ENCODE data around the gene C15orf40.

C15orf40 gene

DNA sequence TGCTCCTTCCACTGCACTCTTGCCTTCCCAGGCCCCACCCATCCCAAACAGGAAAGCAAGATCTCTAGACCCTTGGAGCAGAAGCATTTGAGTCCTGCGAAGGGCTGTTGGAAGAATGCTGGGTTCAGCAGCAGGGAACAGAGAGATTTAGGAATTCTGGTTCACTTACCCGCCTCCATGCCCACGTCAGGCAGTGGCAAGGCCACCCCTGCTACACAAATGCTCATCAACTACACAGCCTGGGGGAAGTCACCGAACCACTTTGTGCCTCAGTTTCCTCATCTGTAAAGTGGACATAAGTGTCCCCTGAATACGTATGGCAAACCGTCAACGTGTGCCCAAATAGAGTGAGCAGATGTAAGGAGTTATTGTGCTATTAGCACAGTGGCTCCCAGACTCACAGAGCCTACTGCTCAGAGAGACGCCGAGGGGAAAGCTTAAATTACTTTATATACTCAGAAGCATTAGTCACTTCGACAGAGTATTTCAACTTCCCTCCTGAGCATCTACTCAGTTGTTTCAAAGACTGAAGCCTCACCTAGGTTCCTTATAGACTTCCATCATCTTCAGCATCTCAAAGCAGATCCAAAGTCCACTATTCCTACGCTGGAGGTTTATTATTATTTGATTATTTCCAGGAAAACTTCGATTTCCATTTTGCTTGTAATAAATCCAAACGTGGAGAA, 59.8 kb downstream of the C15orf40 start:
- no peak overlapping the region for H3K4me3 ChIP-seq (ENCODE audit: low read depth, low read length)
- no peak for TF ChIP-seq MYC (IDR thresholded peaks at IDR 0.05; ENCODE audit: low read depth, low read length)
- TF ChIP-seq, protein P1, sequence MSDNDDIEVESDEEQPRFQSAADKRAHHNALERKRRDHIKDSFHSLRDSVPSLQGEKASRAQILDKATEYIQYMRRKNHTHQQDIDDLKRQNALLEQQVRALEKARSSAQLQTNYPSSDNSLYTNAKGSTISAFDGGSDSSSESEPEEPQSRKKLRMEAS (IDR thresholded peaks at IDR 0.05; ENCODE audit: low read depth, low read length), result no peak
- TF ChIP-seq, protein P2, sequence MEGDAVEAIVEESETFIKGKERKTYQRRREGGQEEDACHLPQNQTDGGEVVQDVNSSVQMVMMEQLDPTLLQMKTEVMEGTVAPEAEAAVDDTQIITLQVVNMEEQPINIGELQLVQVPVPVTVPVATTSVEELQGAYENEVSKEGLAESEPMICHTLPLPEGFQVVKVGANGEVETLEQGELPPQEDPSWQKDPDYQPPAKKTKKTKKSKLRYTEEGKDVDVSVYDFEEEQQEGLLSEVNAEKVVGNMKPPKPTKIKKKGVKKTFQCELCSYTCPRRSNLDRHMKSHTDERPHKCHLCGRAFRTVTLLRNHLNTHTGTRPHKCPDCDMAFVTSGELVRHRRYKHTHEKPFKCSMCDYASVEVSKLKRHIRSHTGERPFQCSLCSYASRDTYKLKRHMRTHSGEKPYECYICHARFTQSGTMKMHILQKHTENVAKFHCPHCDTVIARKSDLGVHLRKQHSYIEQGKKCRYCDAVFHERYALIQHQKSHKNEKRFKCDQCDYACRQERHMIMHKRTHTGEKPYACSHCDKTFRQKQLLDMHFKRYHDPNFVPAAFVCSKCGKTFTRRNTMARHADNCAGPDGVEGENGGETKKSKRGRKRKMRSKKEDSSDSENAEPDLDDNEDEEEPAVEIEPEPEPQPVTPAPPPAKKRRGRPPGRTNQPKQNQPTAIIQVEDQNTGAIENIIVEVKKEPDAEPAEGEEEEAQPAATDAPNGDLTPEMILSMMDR (IDR thresholded peaks at IDR 0.05; ENCODE audit: low read depth, low read length), result no peak
- no peak for TF ChIP-seq POLR2A (IDR thresholded peaks at IDR 0.05; ENCODE audit: extremely low read depth, insufficient read length)
- peak; percentile 17 for DNase-seq (ENCODE audit: low read depth)

DNA sequence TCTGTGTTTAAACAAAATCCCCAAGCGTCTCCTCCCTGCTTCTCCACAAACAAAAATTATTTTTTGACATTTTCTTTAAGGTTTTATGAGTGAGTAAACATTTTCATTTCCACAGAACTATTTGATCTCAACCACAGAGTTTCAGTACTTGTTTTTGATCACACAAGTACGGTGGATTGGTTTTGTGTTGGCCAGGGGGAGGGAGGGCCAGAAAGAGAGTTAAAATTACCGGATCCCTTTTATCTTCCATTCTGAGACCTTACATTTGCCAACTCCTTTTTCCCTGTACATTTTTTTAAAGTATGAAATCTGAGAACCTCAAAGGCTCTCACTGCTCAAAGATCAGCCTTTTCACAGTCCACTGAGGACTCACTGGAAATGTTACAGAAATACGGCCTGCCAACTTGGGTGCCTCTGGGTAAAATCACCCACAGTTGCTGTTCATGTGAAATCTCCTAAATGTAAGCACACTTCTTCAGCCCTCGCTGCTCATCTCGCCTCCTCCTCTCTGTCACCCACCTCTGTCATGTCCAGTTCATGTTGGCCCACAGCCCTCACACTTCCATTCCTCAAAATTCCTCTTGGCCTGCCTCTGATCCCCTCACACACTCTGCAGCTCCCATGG, 60.6 kb downstream of the C15orf40 start:
- DNase-seq (ENCODE audit: low read depth), result no peak
- no peak overlapping the region for H3K4me3 ChIP-seq (ENCODE audit: low read depth, low read length)
- TF ChIP-seq, protein P1 (IDR thresholded peaks at IDR 0.05; ENCODE audit: low read depth, low read length), result no peak

DNA sequence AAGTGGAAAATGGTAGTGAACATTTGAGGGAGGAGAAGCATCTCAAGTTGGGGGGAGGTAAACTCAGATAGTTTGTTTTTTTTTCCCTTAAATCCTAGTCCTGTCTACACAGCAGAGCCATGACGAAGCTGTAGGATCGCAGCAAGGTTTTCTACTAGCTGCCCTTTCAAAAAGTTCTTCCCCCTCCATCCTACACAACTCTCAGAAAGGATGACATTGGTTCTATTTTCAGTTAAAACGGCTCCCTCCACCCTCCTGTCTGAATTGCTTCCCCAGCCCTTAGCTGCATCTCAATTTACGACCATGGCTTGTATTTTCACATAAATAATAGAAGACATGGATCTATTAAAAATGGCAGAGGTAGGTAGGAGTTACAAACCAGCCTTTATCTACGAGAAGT, 61.1 kb downstream of the C15orf40 start:
- no peak for DNase-seq (ENCODE audit: low read depth)
- H3K4me3 ChIP-seq (ENCODE audit: low read depth, low read length), result no peak overlapping the region
- TF ChIP-seq, protein P2 (IDR thresholded peaks at IDR 0.05; ENCODE audit: low read depth, low read length), result no peak
- no peak for TF ChIP-seq MYC (IDR thresholded peaks at IDR 0.05; ENCODE audit: low read depth, low read length)
- TF ChIP-seq, protein P1 (IDR thresholded peaks at IDR 0.05; ENCODE audit: low read depth, low read length), result no peak
- no peak for TF ChIP-seq POLR2A (IDR thresholded peaks at IDR 0.05; ENCODE audit: extremely low read depth, insufficient read length)

DNA sequence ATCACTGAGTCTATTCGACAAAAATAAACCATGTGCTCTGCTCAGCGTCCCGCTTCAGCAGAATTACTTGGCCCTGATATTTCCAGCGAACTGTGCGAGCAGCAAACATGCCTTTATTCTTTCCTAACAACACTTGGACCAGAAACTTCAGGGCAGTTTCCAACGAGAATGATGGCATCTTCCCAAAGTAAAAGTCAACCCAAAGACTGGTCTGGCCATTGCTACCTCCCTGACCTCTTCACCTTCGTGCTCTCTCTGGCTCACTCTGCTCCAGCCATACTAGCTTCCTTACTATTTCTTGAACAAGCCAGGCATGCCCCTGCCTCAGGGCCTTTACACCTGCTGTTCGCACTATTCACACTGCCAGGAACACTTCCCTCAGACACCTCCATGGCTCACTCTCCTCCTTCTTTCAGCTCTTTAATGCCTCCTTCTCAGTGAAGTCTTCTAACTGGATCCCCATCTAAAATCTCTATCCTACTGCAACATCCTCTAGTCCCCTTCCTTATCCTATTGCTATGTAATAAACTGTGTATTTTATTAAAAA, 65.2 kb downstream of the C15orf40 start:
- no peak for TF ChIP-seq MYC (IDR thresholded peaks at IDR 0.05; ENCODE audit: low read depth, low read length)
- TF ChIP-seq, protein P1 (IDR thresholded peaks at IDR 0.05; ENCODE audit: low read depth, low read length), result no peak
- no peak overlapping the region for H3K4me3 ChIP-seq (ENCODE audit: low read depth, low read length)
- no peak for DNase-seq (ENCODE audit: low read depth)

DNA sequence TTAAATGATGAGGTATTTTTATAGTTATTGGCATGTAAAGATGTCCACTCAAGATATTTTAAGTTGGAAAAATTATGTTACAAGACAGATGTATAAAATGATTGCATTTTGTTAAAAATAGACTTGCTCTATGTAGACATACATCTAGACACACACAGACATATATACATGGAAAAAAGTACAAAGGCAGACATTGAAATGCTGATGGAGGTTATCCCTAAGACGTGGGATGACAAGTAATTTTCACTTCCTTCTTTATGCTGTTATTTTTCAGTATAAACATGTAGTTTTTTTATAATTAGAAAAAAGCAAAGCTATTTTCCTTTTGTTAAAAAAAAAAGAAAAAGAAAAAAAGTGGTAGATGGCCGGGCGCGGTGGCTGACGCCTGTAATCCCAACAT, 66.1 kb downstream of the C15orf40 start:
- DNase-seq (ENCODE audit: low read depth), result no peak
- no peak overlapping the region for H3K4me3 ChIP-seq (ENCODE audit: low read depth, low read length)
- TF ChIP-seq MYC (IDR thresholded peaks at IDR 0.05; ENCODE audit: low read depth, low read length) (no peak), POLR2A (IDR thresholded peaks at IDR 0.05; ENCODE audit: extremely low read depth, insufficient read length) (no peak)
- TF ChIP-seq, protein P2 (IDR thresholded peaks at IDR 0.05; ENCODE audit: low read depth, low read length), result no peak
- TF ChIP-seq, protein P1 (IDR thresholded peaks at IDR 0.05; ENCODE audit: low read depth, low read length), result no peak

DNA sequence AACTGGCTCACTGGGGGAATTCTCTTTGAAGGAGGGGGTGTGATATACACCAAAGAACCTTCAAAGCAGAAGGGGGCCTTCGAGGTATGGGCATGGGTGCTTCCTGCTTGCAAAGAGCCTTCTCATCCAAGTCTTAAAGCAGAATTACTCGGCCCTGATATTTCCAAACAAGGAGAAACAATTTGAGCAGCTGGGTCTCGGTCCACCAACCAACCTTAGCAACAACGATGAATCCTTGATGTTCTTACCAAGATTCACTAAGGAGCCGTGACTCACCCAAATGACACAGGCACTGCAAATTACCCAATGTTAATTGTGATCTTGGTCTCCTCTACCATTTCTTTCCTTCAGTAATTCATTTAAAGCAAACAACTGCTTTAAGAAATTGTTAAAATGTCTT, 66.6 kb downstream of the C15orf40 start:
- DNase-seq (ENCODE audit: low read depth), result no peak
- H3K4me3 ChIP-seq (ENCODE audit: low read depth, low read length), result no peak overlapping the region
- TF ChIP-seq, protein P2 (IDR thresholded peaks at IDR 0.05; ENCODE audit: low read depth, low read length), result no peak

Measured in NB4 (cell line).